Measurements from ENCODE around the gene MBTPS1. TPM values are rescaled to one million over a fixed set of nuclear protein-coding genes. Genes with fewer than 3 reads are reported as not detected.

The MBTPS1 gene
- total RNA-seq, 1 donor from 2014 or later = 95.6 TPM

DNA sequence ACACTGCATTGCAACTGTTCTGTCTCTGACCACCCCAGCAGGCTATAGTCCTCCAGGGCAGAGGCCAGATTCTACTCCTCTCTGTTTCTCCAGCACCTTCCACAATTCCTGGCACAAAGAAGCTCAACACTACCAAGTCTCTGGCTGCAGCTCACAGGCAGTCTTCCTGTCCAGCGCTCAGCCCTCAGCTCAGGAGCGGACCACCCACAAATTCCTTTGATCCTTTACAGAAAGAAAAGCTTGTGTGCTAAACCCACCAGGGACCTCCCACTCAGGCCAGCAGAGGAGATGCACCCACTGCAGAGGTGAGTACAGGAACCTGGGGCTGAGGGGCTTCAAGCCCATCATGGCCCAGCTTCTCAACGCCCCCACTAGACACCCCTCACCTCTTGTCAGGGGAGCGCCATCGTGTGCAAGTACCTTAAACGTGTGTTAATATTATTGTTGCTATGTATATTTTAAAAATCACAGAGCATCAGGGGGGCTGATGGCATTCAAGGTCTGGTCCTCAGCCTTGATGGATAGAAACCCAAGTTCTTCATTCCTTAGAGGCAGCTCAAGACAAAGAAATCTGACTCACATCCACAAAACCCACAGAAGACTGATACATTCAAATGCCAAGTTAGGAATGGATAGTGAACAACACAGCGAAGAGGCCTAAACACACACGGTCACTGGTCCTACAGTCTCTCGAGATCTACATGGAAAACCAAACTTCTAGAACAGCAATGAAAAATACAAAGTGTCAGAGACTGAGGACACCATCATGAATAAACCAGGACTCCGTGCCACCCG is 19.8 kb upstream of the MBTPS1 start:
- intact Hi-C loops (cut with DNase I) = no loop called here
- TF ChIP-seq, protein P1, sequence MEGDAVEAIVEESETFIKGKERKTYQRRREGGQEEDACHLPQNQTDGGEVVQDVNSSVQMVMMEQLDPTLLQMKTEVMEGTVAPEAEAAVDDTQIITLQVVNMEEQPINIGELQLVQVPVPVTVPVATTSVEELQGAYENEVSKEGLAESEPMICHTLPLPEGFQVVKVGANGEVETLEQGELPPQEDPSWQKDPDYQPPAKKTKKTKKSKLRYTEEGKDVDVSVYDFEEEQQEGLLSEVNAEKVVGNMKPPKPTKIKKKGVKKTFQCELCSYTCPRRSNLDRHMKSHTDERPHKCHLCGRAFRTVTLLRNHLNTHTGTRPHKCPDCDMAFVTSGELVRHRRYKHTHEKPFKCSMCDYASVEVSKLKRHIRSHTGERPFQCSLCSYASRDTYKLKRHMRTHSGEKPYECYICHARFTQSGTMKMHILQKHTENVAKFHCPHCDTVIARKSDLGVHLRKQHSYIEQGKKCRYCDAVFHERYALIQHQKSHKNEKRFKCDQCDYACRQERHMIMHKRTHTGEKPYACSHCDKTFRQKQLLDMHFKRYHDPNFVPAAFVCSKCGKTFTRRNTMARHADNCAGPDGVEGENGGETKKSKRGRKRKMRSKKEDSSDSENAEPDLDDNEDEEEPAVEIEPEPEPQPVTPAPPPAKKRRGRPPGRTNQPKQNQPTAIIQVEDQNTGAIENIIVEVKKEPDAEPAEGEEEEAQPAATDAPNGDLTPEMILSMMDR (IDR thresholded peaks at IDR 0.05) = no peak
- Histone ChIP-seq H3K27me3 (no peaks in the 10 kb centered on the region), H3K9me3 (no peaks in the 10 kb centered on the region), H3K36me3 (no peaks in the 10 kb centered on the region), H3K27ac (no peak overlapping the region), H3K4me3 (no peak overlapping the region), H3K4me1 (no peaks in the 10 kb centered on the region)
- no peak for DNase-seq (ENCODE audit: low spot score in 2 of 2)

DNA sequence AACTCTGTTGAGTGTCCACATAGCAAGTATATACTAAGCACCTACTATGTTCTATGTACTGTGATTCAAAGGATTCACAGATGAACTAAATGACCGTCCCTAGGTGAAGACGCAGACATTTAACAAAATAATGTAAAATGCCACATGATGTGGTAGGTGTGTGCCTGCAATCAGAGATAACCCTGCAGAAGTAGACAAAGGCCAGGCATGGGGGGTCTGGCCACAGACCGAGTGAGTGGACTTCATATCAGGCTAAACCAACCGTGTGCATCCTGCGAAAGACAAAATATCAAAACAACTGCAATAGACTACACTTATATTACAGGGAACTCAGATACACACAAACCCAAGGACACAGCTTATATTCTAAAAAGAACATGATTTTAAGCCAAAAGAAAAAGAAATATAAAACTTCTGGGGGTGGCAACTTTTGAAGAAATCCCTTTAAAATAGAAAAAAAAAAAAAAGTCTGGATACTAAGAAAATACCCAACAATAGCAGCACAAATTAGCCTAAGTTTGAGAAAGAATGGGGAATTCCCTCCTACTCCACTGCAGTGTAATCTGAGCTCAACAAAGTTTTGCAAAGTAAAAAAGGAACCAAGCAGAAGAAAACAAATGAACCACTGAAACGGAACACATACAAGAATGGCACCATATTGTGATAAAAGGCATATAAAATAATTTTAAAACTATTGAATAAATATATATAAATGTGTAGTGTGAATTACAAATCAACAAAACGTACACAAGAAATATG is 16.0 kb upstream of the MBTPS1 start:
- TF ChIP-seq, protein P1 (IDR thresholded peaks at IDR 0.05) = no peak
- no peaks in the 10 kb centered on the region for H3K4me1 ChIP-seq
- H3K9me3 ChIP-seq = no peaks in the 10 kb centered on the region
- DNase-seq (ENCODE audit: low spot score in 2 of 2) = no peak
- no peaks in the 10 kb centered on the region for H3K27me3 ChIP-seq
- H3K36me3 ChIP-seq = peaks cover 0 to 29% of the 10 kb centered on the region in 2 donors
- intact Hi-C loops (cut with DNase I) = no loop called here
- H3K27ac ChIP-seq = no peak overlapping the region
- H3K4me3 ChIP-seq = no peak overlapping the region

DNA sequence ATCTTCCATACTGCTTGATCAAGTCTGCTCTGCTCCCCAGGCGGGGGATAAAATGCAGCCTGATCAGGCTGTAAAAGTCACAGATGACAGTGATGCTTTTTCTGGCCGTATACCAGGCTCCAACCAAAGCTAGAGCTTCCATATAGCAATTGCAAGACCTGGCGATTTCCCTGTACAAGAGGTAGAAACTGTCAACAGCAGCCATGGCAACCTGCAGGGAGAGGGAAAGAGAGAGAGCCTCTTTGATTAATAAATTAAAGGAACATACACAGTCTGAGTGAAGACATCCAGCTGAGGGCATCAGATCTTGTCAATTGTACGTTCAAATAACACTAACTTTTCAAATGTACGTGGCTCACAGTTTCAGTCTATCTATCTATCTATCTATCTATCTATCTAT is 14.4 kb upstream of the MBTPS1 start:
- Histone ChIP-seq H3K4me3 (no peak overlapping the region), H3K4me1 (no peaks in the 10 kb centered on the region), H3K27ac (no peak overlapping the region), H3K9me3 (no peaks in the 10 kb centered on the region), H3K27me3 (no peaks in the 10 kb centered on the region), H3K36me3 (peaks cover 0 to 29% of the 10 kb centered on the region in 2 donors)
- intact Hi-C loops (cut with DNase I) = no loop called here
- TF ChIP-seq, protein P1 (IDR thresholded peaks at IDR 0.05) = no peak
- DNase-seq (ENCODE audit: low spot score in 2 of 2) = no peak

DNA sequence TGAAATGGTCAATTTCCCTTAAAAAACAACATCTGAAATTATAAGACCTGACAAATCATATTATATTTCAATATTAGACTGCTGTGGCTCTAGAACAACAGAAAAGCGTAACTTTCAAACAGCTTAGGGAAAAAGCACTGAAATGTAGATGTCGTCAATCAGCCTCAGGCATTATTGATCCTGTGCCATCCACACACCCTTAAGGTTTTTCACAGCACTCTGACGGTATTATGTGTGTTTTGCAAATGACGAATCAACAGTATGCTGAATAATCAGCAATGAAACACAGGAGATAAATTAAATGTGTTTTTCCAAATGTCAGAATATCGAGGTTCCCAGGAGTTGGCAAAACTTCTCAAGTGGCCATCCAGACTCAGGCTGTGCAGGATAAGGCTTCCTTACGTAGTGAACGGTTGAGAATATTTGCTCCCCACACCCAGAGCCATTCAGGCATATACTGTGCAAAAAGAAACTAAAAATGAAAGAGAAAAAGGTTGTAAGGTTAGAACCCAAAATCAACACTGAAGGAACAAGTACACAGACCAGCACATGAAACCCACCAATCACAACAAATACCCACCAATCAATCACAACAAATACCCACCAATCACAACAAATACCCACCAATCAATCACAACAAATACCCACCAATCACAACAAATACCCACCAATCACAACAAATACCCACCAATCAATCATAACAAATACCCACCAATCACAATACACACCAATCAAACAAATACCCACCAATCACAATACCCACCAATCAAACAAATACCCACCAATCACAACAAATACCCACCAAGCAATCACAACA is 7.7 kb upstream of the MBTPS1 start:
- H3K4me3 ChIP-seq = no peak overlapping the region
- TF ChIP-seq, protein P1 (IDR thresholded peaks at IDR 0.05) = no peak
- no peak overlapping the region for H3K27ac ChIP-seq
- H3K4me1 ChIP-seq = no peaks in the 10 kb centered on the region
- no peaks in the 10 kb centered on the region for H3K27me3 ChIP-seq
- no peaks in the 10 kb centered on the region for H3K9me3 ChIP-seq
- H3K36me3 ChIP-seq = peaks cover 3 to 23% of the 10 kb centered on the region in 2 donors
- no peak for DNase-seq (ENCODE audit: low spot score in 2 of 2)
- intact Hi-C loops (cut with DNase I) = no loop called here

DNA sequence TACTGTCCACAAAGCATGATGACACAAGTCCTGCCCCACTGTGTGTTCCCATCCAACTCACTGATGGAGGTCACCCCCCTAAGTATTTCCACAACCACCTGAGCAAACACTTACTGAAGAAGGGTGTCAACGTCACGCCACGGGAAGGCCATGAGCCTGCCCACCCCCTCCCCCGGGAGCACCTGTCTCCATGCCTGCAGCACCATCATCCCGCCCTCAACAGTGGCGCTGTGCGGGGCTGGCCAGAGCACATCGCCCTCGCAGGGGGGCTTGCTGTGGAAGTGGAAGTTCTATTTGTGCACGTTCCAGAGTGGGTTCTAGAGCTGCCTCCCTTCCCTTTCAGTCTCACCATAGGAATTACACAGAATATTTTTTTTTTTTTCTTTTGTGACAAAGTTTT is 4.3 kb upstream of the MBTPS1 start:
- Histone ChIP-seq H3K4me1 (peaks cover 0 to 5% of the 10 kb centered on the region in 2 donors), H3K27ac (no peak overlapping the region), H3K27me3 (no peaks in the 10 kb centered on the region), H3K36me3 (peaks cover 3 to 9% of the 10 kb centered on the region in 2 donors), H3K4me3 (no peak overlapping the region), H3K9me3 (no peaks in the 10 kb centered on the region)
- intact Hi-C loops (cut with DNase I) = no loop called here
- TF ChIP-seq, protein P1 (IDR thresholded peaks at IDR 0.05) = no peak
- DNase-seq (ENCODE audit: low spot score in 2 of 2) = no peak

Measured in ascending aorta (tissue), 2 donors.